Measurements from ENCODE around the gene IQSEC1. TPM values are rescaled to one million over a fixed set of nuclear protein-coding genes. Genes with fewer than 3 reads are reported as not detected.
"Not testable (repeated sequence)": the region's sequence is repeated elsewhere in the genome, so short reads cannot be mapped to it uniquely, and the experiment has no call there.

Gene IQSEC1
- polyA plus RNA-seq, 1 donor (not counting 4 experiments of a cell fraction or from before 2014, with no cell fraction given), result 2.8 TPM

- peaks cover 3% of the 10 kb centered on the region for H3K4me1 ChIP-seq (ENCODE audit: control insufficient read depth, extremely low read depth, insufficient read depth, low read length)
- H3K27me3 ChIP-seq (ENCODE audit: control insufficient read depth, extremely low read depth, insufficient read depth, low read length), result peaks cover 22% of the 10 kb centered on the region
- H3K9me3 ChIP-seq (ENCODE audit: control insufficient read depth, low read depth, low read length), result no peaks in the 10 kb centered on the region
- dilution Hi-C loops (cut with MboI; ENCODE audit: extremely low pct_ligation_motif_present, low sequenced_read_pairs), result no loop called here
- DNase-seq (ENCODE audit: low read depth, low spot score), result no peak
- H3K4me2 ChIP-seq (ENCODE audit: control insufficient read depth, extremely low read depth, insufficient read depth, low read depth, low read length), result no peak overlapping the region
- H2AFZ ChIP-seq (ENCODE audit: control insufficient read depth, low read length), result peak overlapping the region; percentile 46
- no peaks in the 10 kb centered on the region for H3K79me2 ChIP-seq (ENCODE audit: control insufficient read depth, insufficient read depth, low read length)
- H3K4me3 ChIP-seq (ENCODE audit: control insufficient read depth in 2 of 3, extremely low read depth in 1 of 3, insufficient read depth in 2 of 3, low read depth in 1 of 3, low read length in 3 of 3), result no peak overlapping the region
- no peak overlapping the region for H3K9ac ChIP-seq (ENCODE audit: control insufficient read depth, extremely low read depth, insufficient read depth, low read length)
- no peaks in the 10 kb centered on the region for H4K20me1 ChIP-seq (ENCODE audit: control insufficient read depth, extremely low read depth, insufficient read depth, low read length)
- no peak for TF ChIP-seq EZH2 (IDR thresholded peaks at IDR 0.05; ENCODE audit: low read length)
- no peak for TF ChIP-seq CTCF (optimal IDR thresholded peaks at IDR 0.05 in 1 of 3, IDR thresholded peaks at IDR 0.05 in 1 of 3, conservative IDR thresholded peaks at IDR 0.05 in 1 of 3; ENCODE audit: extremely low read depth in 1 of 3, insufficient read depth in 2 of 3, low read length in 3 of 3)
- no peaks in the 10 kb centered on the region for H3K9me1 ChIP-seq (ENCODE audit: control insufficient read depth, extremely low read depth, insufficient read depth, low read length)
- H3K27ac ChIP-seq (ENCODE audit: control insufficient read depth, insufficient read depth, low read length), result no peak overlapping the region
- no peak for FAIRE-seq
- H3K36me3 ChIP-seq (ENCODE audit: control insufficient read depth in 2 of 2, extremely low read depth in 1 of 2, insufficient read depth in 2 of 2, low read length in 2 of 2), result no peaks in the 10 kb centered on the region
These were observed 189.0 kb downstream of the IQSEC1 start for GRCh38 chr3:12884186-12884680.

DNA sequence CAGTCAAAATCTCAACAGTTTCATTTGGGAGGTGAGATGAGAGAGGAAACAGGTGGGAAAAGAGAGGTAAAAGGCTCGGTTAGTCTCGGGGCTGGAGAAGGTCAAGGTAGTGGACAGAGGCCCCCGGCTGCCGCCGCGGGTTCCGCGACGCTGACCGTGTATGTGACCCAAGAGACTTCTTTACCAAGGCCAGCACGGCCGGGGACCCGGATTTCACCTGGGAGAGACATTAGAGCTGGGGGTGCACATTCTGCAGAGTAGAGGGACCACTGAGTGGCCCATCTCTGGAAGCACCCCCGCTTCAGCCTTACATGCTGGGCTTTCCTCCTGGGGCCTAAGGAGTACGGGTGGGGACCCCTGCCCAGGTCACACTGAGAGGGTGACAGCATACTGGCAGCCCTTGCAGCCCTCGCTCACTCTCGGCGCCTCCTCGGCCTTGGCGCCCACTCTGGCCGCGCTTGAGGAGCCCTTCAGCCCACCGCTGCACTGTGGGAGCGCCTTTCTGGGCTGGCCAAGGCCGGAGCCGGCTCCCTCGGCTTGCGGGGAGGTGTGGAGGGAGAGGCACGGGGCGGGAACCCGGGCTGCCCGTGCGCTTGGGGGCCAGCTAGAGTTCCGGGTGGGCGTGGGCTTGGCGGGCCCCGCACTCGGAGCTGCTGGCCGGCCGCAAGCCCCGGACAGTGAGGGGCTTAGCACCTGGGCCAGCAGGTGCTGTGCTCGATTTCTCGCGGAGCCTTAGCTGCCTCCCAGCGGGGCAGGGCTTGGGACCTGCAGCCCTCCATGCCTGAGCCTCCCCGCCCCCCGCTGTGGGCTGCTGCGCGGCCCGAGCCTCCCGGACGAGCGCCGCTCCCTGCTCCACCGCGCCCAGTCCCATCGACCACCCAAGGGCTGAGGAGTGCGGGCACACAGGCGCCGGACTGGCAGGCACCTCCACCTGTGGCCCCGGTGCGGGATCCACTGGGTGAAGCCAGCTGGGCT, 190.6 kb downstream of the IQSEC1 start:
- Histone ChIP-seq H3K4me1 (ENCODE audit: control insufficient read depth, extremely low read depth, insufficient read depth, low read length) (peaks cover 3% of the 10 kb centered on the region), H2AFZ (ENCODE audit: control insufficient read depth, low read length) (no peak overlapping the region), H3K36me3 (ENCODE audit: control insufficient read depth in 2 of 2, extremely low read depth in 1 of 2, insufficient read depth in 2 of 2, low read length in 2 of 2) (no peaks in the 10 kb centered on the region), H3K79me2 (ENCODE audit: control insufficient read depth, insufficient read depth, low read length) (no peaks in the 10 kb centered on the region), H3K9me3 (ENCODE audit: control insufficient read depth, low read depth, low read length) (no peaks in the 10 kb centered on the region), H3K27me3 (ENCODE audit: control insufficient read depth, extremely low read depth, insufficient read depth, low read length) (peaks cover 18% of the 10 kb centered on the region), H3K4me3 (ENCODE audit: control insufficient read depth in 2 of 3, extremely low read depth in 1 of 3, insufficient read depth in 2 of 3, low read depth in 1 of 3, low read length in 3 of 3) (no peak overlapping the region), H3K27ac (ENCODE audit: control insufficient read depth, insufficient read depth, low read length) (no peak overlapping the region), H4K20me1 (ENCODE audit: control insufficient read depth, extremely low read depth, insufficient read depth, low read length) (no peaks in the 10 kb centered on the region), H3K9ac (ENCODE audit: control insufficient read depth, extremely low read depth, insufficient read depth, low read length) (no peak overlapping the region), H3K9me1 (ENCODE audit: control insufficient read depth, extremely low read depth, insufficient read depth, low read length) (no peaks in the 10 kb centered on the region), H3K4me2 (ENCODE audit: control insufficient read depth, extremely low read depth, insufficient read depth, low read depth, low read length) (no peak overlapping the region)
- FAIRE-seq (no peak), DNase-seq (ENCODE audit: low read depth, low spot score) (no peak)
- TF ChIP-seq EZH2 (IDR thresholded peaks at IDR 0.05; ENCODE audit: low read length) (no peak), CTCF (optimal IDR thresholded peaks at IDR 0.05 in 1 of 3, IDR thresholded peaks at IDR 0.05 in 1 of 3, conservative IDR thresholded peaks at IDR 0.05 in 1 of 3; ENCODE audit: extremely low read depth in 1 of 3, insufficient read depth in 2 of 3, low read length in 3 of 3) (no peak)
- dilution Hi-C loops (cut with MboI; ENCODE audit: extremely low pct_ligation_motif_present, low sequenced_read_pairs), result no loop called here

DNA sequence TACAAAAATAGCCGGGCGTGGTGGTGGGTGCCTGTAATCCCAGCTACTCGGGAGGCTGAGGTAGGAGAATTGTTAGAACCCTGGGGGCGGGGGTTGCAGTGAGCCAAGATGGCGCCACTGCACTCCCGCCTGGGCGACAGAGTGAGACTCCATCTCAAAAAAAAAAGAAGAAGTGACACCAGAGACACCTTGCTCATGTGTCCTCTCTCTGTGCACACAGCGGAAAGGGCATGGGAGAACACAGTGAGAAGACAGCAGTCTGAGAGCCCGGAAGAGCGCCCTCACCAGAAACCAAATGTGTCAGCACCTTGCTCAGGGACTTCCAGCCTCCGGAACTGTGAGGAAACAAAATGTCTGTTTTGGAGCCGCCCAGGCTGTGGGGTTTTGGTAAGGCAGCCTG, 191.4 kb downstream of the IQSEC1 start:
- peaks cover 17% of the 10 kb centered on the region for H3K27me3 ChIP-seq (ENCODE audit: control insufficient read depth, extremely low read depth, insufficient read depth, low read length)
- H3K4me2 ChIP-seq (ENCODE audit: control insufficient read depth, extremely low read depth, insufficient read depth, low read depth, low read length); H3K9ac ChIP-seq (ENCODE audit: control insufficient read depth, extremely low read depth, insufficient read depth, low read length); H2AFZ ChIP-seq (ENCODE audit: control insufficient read depth, low read length); H3K4me3 ChIP-seq (ENCODE audit: control insufficient read depth in 2 of 3, extremely low read depth in 1 of 3, insufficient read depth in 2 of 3, low read depth in 1 of 3, low read length in 3 of 3); H3K9me3 ChIP-seq (ENCODE audit: control insufficient read depth, low read depth, low read length); H4K20me1 ChIP-seq (ENCODE audit: control insufficient read depth, extremely low read depth, insufficient read depth, low read length); H3K79me2 ChIP-seq (ENCODE audit: control insufficient read depth, insufficient read depth, low read length); H3K27ac ChIP-seq (ENCODE audit: control insufficient read depth, insufficient read depth, low read length); dilution Hi-C loops (cut with MboI; ENCODE audit: extremely low pct_ligation_motif_present, low sequenced_read_pairs); FAIRE-seq; H3K9me1 ChIP-seq (ENCODE audit: control insufficient read depth, extremely low read depth, insufficient read depth, low read length); DNase-seq (ENCODE audit: low read depth, low spot score); H3K36me3 ChIP-seq (ENCODE audit: control insufficient read depth in 2 of 2, extremely low read depth in 1 of 2, insufficient read depth in 2 of 2, low read length in 2 of 2); H3K4me1 ChIP-seq (ENCODE audit: control insufficient read depth, extremely low read depth, insufficient read depth, low read length): not testable (repeated sequence)
